Activated CD8-positive, alpha-beta T cell treated with anti-CD3 and anti-CD28 coated beads for 36 hours (primary cell): ENCODE results near the gene MAP2. TPM values are rescaled to one million over a fixed set of nuclear protein-coding genes. Genes with fewer than 3 reads are reported as not detected.

Source experiments
- ATAC-seq: fragments of 200-7000 bp; cut with Tn5 transposase; one replicate; pipeline ENCODE4 v1.10.0; 2021; ENCODE audit warnings: mild to moderate bottlenecking, moderate library complexity
- CTCF ChIA-PET: fragments of 350-600 bp; sonication (Branson Sonifier 250); formaldehyde crosslinking; loops from one replicate; lab custom pipeline; 2021; ENCODE audit warnings: antibody characterized with exemption; lab: Charles Lee
- POLR2A ChIA-PET: fragments of 350-600 bp; sonication (Branson Sonifier 250); formaldehyde crosslinking; loops from one replicate; lab custom pipeline; 2021; ENCODE audit warnings: antibody characterized with exemption; lab: Charles Lee
- DNase-seq: peaks from one replicate; pipeline ENCODE4 v3.0.0-alpha.2; 2020
- H3K27ac Mint-ChIP-seq: one replicate; pipeline ENCODE4 v1.8.0; 2021; ENCODE audit warnings: mild to moderate bottlenecking, mixed read lengths
- H3K27me3 Mint-ChIP-seq: one replicate; pipeline ENCODE4 v1.8.0; 2021; ENCODE audit warnings: mixed read lengths
- H3K36me3 Mint-ChIP-seq: one replicate; pipeline ENCODE4 v1.8.0; 2021; ENCODE audit warnings: low read depth, mixed read lengths
- H3K4me1 Mint-ChIP-seq: one replicate; pipeline ENCODE4 v1.8.0; 2021; ENCODE audit warnings: low read depth, mixed read lengths
- H3K4me3 Mint-ChIP-seq: one replicate; pipeline ENCODE4 v1.8.0; 2021; ENCODE audit warnings: mild to moderate bottlenecking, moderate library complexity, mixed read lengths
- H3K9me3 Mint-ChIP-seq: one replicate; pipeline ENCODE4 v1.8.0; 2021; ENCODE audit warnings: mixed read lengths
- intact Hi-C: fragments of 100-400 bp; cut with micrococcal nuclease; formaldehyde crosslinking; loops from one replicate; pipeline ENCODE4 v1.10.0; 2022
- total RNA-seq, 2 experiments: library from RNA; stranded (reverse); gene quantifications; one replicate each; pipeline ENCODE4 v1.2.3, GENCODE V29; 2021
- TF ChIP-seq, protein P1 (sequence below): fragments of 200-600 bp; IDR thresholded peaks from one replicate; pipeline ENCODE4 v1.8.0; 2022; ENCODE audit warnings: antibody characterized with exemption, mild to moderate bottlenecking

The MAP2 gene
- total RNA-seq, 2 experiments from 2014 or later, result not detected

GRCh38 chr2:209470466-209470865 is 46.6 kb downstream of the MAP2 start:
- Mint-ChIP-seq H3K4me3 (no peak overlapping the region), H3K4me1 (no peaks in the 10 kb centered on the region), H3K27me3 (no peaks in the 10 kb centered on the region), H3K9me3 (no peaks in the 10 kb centered on the region), H3K27ac (no peak overlapping the region), H3K36me3 (no peaks in the 10 kb centered on the region)
- intact Hi-C loops, result no loop called here
- CTCF ChIA-PET, result no interaction called here
- TF ChIP-seq, protein P1, sequence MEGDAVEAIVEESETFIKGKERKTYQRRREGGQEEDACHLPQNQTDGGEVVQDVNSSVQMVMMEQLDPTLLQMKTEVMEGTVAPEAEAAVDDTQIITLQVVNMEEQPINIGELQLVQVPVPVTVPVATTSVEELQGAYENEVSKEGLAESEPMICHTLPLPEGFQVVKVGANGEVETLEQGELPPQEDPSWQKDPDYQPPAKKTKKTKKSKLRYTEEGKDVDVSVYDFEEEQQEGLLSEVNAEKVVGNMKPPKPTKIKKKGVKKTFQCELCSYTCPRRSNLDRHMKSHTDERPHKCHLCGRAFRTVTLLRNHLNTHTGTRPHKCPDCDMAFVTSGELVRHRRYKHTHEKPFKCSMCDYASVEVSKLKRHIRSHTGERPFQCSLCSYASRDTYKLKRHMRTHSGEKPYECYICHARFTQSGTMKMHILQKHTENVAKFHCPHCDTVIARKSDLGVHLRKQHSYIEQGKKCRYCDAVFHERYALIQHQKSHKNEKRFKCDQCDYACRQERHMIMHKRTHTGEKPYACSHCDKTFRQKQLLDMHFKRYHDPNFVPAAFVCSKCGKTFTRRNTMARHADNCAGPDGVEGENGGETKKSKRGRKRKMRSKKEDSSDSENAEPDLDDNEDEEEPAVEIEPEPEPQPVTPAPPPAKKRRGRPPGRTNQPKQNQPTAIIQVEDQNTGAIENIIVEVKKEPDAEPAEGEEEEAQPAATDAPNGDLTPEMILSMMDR, result no peak
- POLR2A ChIA-PET, result no interaction called here
- DNase-seq (no peak), ATAC-seq (no peak)

DNA sequence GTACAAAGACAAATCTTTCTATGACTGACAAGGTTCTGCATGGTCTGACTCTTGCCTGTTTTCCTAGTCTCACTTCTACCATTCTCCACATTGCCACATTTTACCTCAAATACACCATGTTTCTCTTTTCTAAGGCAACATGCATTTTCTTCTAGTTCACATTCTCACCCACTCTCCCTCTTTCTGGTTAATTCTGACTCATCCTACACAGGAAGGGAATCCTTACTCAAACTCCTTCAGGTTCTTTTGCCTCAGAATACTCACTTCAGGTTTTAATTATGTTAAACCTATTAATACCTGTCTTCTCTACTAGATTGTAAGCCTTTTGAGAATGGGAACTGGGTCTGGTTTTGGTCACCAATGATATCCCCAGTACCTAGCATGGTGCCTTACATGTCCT is 47.2 kb downstream of the MAP2 start:
- no peak overlapping the region for H3K27ac Mint-ChIP-seq
- DNase-seq (no peak), ATAC-seq (no peak)
- POLR2A ChIA-PET, result no interaction called here
- no peaks in the 10 kb centered on the region for H3K27me3 Mint-ChIP-seq
- no peaks in the 10 kb centered on the region for H3K9me3 Mint-ChIP-seq
- intact Hi-C loops, result no loop called here
- CTCF ChIA-PET, result no interaction called here
- H3K36me3 Mint-ChIP-seq, result no peaks in the 10 kb centered on the region
- TF ChIP-seq, protein P1, result no peak
- H3K4me1 Mint-ChIP-seq, result no peaks in the 10 kb centered on the region
- no peak overlapping the region for H3K4me3 Mint-ChIP-seq

DNA sequence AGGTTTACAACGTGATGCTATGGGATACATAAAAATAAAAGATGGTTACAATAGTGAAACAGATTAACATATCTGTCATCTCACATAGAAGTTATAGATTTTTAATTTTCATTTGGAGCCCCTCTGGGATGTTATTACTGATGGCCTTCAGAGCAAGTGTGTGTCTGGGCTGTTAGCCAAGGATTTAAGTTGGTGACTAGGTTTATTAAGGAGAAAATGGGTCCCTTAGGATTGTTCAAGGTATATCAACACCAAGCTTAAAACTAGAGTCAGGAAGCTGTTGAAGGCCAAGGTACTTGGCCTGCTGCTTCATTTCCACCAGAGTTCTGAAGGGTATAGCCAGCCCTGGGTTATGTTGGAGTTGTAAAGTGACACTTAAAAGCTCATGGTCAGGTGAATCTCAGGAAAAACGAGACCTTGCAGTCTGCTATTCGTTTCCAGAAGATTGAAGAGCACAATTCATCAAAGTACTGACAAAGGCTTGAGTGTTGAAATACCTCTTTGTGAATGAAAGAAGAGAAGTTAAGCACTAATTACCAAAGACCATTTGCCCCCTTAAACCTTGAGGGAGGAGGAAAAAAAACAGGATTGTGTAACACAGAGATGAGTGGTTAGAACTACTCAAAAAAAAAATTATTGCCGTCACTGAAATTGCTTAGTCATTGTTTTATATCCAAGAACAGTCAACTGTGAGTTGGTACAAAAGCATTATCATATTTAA is 48.4 kb downstream of the MAP2 start:
- no peak for ATAC-seq
- H3K36me3 Mint-ChIP-seq, result no peaks in the 10 kb centered on the region
- DNase-seq, result no peak
- ChIA-PET CTCF (no interaction called here), POLR2A (no interaction called here)
- no peak overlapping the region for H3K27ac Mint-ChIP-seq
- intact Hi-C loops, result no loop called here
- no peaks in the 10 kb centered on the region for H3K9me3 Mint-ChIP-seq
- TF ChIP-seq, protein P1, result no peak
- H3K27me3 Mint-ChIP-seq, result no peaks in the 10 kb centered on the region
- H3K4me3 Mint-ChIP-seq, result no peak overlapping the region
- H3K4me1 Mint-ChIP-seq, result no peaks in the 10 kb centered on the region

- POLR2A ChIA-PET, result no interaction called here
Measured at GRCh38 chr2:209472871-209473270, 49.0 kb downstream of the MAP2 start.

GRCh38 chr2:209473930-209474419 is 50.1 kb downstream of the MAP2 start:
- no peaks in the 10 kb centered on the region for H3K36me3 Mint-ChIP-seq
- ATAC-seq (no peak), DNase-seq (no peak)
- POLR2A ChIA-PET, result no interaction called here
- H3K4me3 Mint-ChIP-seq, result no peak overlapping the region
- CTCF ChIA-PET, result no interaction called here
- intact Hi-C loops, result no loop called here
- no peaks in the 10 kb centered on the region for H3K4me1 Mint-ChIP-seq
- TF ChIP-seq, protein P1, result no peak
- no peaks in the 10 kb centered on the region for H3K9me3 Mint-ChIP-seq
- no peaks in the 10 kb centered on the region for H3K27me3 Mint-ChIP-seq
- no peak overlapping the region for H3K27ac Mint-ChIP-seq

More at GRCh38 chr2:209472871-209473270, 49.0 kb downstream of the MAP2 start:
- CTCF ChIA-PET, result no interaction called here
- Mint-ChIP-seq H3K4me1 (no peaks in the 10 kb centered on the region), H3K9me3 (no peaks in the 10 kb centered on the region), H3K27ac (no peak overlapping the region), H3K27me3 (no peaks in the 10 kb centered on the region), H3K36me3 (no peaks in the 10 kb centered on the region), H3K4me3 (no peak overlapping the region)
- TF ChIP-seq, protein P1, result no peak
- DNase-seq, result no peak
- no peak for ATAC-seq
- intact Hi-C loops, result no loop called here
